LoVo (cell line): ENCODE results near the gene SMARCAD1.
"Not testable (repeated sequence)": the region's sequence is repeated elsewhere in the genome, so short reads cannot be mapped to it uniquely, and the experiment has no call there.

Experiments used
- DNase-seq: peaks from one replicate; pipeline ENCODE4 v3.0.0-alpha.2; 2016; ENCODE audit warnings: low spot score

SMARCAD1 gene

DNA sequence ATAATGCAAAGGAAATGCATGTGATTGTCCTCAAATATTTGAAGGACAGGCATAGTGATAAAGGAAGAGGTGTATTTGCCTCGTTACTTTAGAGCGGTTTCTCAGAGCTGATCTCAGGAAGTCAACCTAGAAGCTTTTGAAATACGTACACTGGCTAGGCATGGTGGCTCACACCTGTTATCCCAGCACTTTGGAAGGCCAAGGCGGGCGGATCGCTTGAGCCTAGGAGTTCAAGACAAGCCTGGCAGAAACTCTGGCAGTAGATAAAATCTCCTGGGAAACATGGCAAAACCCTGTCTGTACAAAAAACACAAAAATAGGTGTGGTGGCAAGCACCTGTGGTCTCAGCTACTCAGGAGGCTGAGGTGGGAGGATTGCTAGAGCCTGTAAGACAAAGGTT lies 24.9 kb downstream of the SMARCAD1 start:
- DNase-seq = no peak

- no peak for DNase-seq
Observed at GRCh38 chr4:94235825-94236224, 28.2 kb downstream of the SMARCAD1 start.

GRCh38 chr4:94237271-94237670 lies 29.6 kb downstream of the SMARCAD1 start:
- no peak for DNase-seq

DNA sequence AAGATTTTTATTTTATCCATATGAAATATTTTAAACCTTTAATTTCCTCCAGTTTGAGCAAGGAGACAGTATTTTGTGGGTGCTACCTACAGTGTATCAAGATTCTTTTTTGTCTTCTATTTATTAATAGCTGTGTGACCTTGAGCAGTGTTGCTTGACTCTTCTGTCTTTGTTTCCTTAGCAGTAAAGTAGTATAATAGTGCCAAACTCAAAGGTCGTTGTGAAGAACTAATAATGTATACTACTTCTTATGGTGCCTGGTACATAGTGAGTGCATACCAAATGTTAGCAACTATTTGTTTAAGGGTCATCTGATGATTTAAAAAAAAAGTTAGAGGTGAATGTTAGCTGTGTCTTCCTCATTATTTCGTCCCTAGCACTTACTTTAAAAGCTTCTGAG lies 30.5 kb downstream of the SMARCAD1 start:
- DNase-seq = no peak

DNA sequence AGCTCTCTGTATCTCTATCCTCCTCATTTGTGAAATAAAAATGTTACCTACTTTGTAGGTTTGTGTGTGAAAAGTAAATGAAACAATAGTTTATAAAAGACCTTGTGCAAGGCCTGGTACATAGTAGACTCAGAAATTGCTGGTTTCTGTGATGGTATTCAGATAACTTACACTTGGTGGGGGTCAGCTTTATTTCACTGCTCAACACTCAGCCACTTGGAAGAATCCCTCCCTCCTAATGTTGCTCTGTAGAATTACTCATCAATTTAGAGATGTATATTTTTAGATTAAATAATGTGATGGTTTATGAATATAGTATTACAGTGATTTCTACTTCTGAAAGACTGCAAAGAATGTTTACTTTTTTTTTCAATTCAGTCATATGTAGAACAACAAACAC lies 32.7 kb downstream of the SMARCAD1 start:
- DNase-seq = no peak

DNA sequence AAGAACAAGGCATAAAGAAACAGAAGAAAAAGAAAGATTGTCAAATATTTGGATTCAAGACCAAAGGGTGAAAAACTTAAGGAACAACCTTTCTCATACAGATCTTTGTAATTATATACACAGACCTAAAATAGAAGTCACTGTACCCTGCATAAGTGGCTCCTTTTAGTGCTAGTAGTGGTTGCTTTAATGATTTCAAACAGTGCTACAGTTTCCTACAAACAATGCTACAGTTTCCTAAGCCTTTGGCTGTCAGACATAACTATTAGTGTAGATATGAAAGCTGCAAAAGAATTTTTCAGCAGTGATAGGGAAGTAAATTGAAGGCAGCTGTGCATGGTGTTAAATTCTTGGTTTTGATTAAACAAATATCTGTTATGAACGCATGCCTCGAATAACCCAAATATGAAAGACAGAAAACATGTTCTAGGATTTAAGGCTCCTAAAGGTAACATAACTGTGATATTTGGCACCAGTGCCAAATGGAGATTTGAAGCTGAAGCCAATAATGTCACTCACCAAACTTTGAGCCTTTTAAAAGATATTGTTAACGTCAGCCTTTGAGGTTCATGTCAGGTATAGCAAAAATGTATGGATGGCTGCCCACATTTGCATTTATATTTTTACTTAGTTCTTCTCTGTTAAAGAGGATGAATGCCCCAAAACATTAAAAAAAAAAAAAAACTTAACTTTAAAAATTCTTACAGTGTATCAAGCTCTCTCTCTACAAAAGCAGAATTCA lies 36.6 kb downstream of the SMARCAD1 start:
- DNase-seq = no peak

GRCh38 chr4:94244829-94245185 lies 37.1 kb downstream of the SMARCAD1 start:
- no peak for DNase-seq

- DNase-seq = no peak
Observed at GRCh38 chr4:94251094-94251493, 43.4 kb downstream of the SMARCAD1 start.

DNA sequence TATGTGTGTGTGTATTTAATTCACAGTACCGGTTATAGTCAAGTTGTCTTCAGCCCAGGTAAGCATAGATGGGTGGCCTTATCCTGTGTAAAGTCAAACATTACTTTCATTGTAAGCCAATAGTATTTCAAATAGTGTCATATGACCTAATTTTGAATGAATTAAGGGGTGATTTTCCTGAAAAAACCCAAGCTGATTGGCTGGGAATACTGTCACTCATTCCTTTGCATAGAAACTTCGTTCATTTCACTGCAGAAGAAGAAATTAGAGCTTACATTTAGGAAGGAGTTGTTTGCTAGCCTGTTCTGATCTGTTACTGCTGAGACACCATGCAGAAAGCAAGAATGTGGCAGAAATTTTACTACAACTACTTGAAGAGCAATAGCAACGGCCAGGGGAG lies 45.4 kb downstream of the SMARCAD1 start:
- no peak for DNase-seq

- no peak for DNase-seq
Observed at GRCh38 chr4:94256144-94256783, 48.6 kb downstream of the SMARCAD1 start.

- DNase-seq = no peak
Observed at GRCh38 chr4:94256828-94257227, 49.2 kb downstream of the SMARCAD1 start.

DNA sequence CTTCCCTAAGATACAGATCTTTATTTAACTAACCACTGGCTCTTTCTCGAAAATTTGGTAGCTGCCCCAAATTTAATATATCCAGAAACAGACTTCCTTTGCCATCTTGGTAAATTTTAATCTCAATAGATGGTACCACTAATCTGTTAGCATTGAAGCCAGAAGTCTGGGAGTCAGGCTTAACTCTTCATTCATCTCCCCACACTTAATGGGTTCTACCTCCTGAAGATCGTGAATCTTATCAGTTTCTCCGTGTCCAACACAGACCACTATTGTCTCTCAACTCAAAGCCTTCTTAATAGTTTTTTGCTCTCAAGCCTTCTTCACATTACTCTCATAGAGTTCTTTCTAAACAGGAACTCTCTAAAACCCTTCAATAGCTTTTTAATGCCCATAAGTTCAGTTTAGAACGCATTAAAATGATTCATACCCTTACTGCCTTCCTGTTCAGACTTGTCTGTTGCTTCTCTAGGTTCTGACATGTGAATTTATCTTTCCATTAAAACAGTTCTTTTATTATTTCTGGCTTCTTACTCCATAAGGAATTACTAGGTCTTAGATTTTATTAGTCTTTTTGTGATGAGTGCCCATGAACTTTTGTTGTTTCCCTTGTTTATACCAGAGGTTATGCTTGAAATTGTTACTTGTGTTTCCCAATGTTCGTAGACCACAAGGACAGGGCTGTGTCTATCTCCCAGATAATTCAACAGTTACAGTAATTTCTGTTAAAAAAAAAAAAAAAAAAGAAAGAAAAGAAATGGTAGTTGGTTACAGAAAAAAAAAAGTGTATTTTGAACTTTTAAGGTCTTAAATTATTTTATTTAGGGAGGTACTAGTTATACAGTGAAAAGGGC lies 54.7 kb downstream of the SMARCAD1 start:
- DNase-seq = no peak

DNA sequence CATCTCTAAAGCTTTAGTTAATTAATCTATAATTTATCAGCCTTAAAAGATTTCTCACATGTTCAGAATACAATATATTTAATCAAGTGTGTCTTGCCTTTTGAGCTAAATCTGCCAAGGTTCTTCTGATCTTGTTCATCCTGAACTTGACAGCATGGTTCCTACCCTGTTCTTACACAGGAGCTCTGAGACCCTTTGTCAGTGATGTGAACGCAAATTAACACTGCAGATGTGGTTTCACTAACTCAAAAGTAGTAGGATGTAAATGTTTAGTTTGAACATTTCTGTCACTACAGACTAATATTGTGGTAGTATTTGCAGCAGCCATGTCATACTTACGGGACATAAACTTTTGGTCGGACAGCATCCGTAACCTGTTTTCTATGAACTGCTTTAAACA lies 59.4 kb downstream of the SMARCAD1 start:
- no peak for DNase-seq

DNA sequence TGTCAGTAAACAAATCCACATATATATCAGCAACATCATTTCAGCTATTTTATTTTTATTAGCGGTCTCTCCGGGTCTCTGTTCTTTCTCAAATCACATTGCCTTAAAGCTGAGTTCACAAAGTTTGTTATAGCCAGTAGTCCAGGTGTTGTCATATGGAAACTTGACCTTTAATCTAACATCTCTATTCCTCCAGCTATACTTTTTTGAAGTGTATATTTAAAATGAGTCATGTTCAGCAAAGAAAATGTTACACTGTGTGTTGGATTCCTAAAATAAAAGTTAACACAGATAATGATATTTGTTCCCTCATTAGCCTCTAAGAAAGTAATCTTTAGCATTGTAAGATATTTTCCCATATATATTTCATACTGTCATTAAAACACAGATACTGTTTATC lies 63.6 kb downstream of the SMARCAD1 start:
- no peak for DNase-seq

- no peak for DNase-seq
Observed at GRCh38 chr4:94274912-94275311, 67.2 kb downstream of the SMARCAD1 start.

DNA sequence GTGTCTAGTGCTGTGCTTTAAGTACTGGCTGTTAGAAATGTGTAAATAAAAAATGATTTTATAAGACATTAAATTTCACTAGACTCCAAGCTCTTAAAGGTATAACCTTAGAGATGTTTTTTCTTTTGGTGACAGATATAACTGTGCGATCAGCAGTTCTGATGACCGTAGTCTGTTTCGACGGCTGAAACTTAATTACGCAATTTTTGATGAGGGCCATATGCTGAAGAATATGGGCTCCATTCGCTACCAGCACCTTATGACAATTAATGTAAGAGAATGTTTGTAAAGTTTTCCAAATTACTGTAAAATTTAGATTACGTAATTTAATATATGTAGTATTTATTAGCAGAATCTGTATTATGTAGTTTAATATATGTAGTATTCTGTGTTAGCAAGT lies 68.5 kb downstream of the SMARCAD1 start:
- DNase-seq = no peak

DNA sequence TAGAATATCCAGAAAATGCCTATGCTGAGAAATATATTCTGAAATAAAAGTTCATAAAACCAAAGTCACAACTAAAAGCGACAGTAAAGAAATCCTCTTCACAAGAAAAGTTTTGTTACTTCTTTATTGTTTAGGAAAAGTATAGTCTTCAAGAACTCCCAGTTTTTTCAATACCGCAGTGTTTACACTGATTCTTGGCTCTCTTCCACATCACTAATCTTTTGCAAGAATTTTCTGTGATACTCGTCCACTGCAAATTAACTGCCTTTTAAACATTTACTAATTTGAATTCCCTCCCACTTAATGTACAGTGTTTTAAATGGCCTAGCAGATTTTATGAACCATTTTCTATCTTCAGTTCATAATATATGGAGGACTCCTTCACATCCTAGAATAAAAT lies 69.9 kb downstream of the SMARCAD1 start:
- DNase-seq = no peak

- no peak for DNase-seq
Observed at GRCh38 chr4:94278781-94279180, 71.1 kb downstream of the SMARCAD1 start.

DNA sequence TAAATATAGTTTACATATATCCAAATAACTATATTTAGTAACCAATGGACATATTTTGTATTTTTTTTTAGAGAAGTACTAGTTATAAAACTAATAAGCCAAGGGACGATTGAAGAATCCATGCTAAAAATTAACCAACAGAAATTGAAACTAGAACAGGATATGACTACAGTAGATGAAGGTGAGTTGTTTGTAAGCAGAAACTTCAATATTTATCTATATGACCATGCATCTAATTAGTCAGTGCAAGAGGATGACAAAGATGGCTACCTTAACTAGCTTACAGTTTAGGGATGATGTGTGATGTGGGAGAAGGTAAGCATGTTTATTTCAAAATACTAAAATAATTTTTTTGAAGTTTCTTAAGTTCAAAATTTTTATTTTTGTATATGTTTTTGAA lies 77.2 kb downstream of the SMARCAD1 start:
- no peak for DNase-seq

DNA sequence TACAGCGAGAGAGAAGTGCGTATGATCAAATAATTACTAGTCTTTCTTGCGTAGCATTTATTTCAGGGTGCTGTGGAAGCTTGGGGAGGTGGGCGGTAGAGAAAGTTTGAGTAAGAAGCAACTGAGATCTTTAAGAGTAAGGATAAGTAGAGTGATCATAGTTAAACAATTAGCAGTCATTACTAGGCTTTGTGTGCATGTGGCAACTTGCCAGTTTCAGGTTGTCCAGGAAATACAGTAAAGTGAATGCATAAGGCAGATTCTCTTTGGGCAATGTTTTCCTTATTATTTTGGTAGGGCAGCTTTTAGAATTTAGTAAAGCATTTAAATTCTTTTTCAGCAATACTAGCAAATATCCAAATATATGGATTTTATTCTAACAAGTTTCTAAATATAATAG lies 78.0 kb downstream of the SMARCAD1 start:
- DNase-seq = no peak

DNA sequence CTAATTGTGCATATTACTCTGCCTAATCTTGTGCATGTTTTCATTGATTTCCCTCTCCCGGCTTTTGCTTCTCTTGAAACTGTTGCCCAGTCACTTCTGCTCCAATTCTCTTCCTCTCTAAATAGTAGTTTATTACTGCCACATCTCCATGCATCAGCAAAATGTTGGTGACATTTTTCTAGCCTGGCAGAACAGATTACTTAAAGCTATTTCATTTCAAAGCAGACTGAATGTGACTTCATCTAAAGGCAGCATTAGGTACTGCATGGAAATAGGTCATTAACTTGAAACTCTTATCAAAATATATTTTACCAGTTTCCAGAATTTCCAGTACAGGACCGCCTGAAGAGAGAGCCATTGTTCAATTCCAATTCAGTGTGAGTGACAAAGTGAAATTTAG lies 82.6 kb downstream of the SMARCAD1 start:
- DNase-seq = no peak

DNA sequence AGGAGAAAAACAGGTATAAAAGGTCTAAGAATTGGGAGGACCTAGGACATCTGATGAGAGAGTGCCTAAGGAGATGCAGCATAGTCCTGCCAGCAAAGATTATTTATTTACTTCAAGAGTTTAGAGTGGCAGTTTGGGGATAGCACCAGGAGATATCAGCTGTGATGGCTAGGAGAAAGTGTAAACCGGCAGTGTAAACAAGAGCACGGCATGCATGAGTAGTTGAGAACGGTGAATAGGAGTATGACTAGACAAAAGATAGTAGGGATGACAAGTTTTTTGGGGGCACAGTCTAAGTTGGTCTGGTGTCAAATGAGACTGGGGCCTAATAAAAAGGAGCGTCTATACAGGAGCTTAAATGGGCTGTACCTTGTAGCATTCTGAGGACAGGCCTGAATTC lies 86.3 kb downstream of the SMARCAD1 start:
- not testable (repeated sequence) for DNase-seq

- not testable (repeated sequence) for DNase-seq
Observed at GRCh38 chr4:94295473-94295872, 87.8 kb downstream of the SMARCAD1 start.
